Heart right ventricle (tissue), 16 donors: ENCODE results near the gene GGCT. TPM values are rescaled to one million over a fixed set of nuclear protein-coding genes. Genes with fewer than 3 reads are reported as not detected.

Experiments
- ATAC-seq, 8 donors: fragments of 200-7000 bp; cut with Tn5 transposase; one replicate each; pipeline ENCODE4 v1.9.1; 2020; ENCODE audit warnings: mild to moderate bottlenecking in 8 of 8, moderate library complexity in 8 of 8, moderate number of reproducible peaks in 1 of 8
- DNase-seq, 2 donors: peaks; one replicate each; pipeline ENCODE4 v3.0.0-alpha.2; 2020
- H3K27ac ChIP-seq, 10 donors: fragments of 200-600 bp; sonication (generic) in 2 of 10; one replicate each; pipeline versions ENCODE4 v1.5.0 to v1.8.0; 2020 to 2022; ENCODE audit warnings: mild to moderate bottlenecking in 3 of 10
- H3K27me3 ChIP-seq, 7 donors: fragments of 200-600 bp; one replicate each; pipeline ENCODE4 v1.8.0; 2021 to 2022; ENCODE audit warnings: mild to moderate bottlenecking in 2 of 7
- H3K36me3 ChIP-seq, 9 donors: fragments of 200-600 bp; sonication (generic) in 1 of 9; one replicate each; pipeline versions ENCODE4 v1.5.0 to v1.8.0; 2020 to 2022; ENCODE audit warnings: mild to moderate bottlenecking in 2 of 9
- H3K4me1 ChIP-seq, 9 donors: fragments of 200-600 bp; sonication (generic) in 1 of 9; one replicate each; pipeline versions ENCODE4 v1.5.0 to v1.8.0; 2020 to 2022; ENCODE audit warnings: mild to moderate bottlenecking in 4 of 9
- H3K4me3 ChIP-seq, 10 donors: fragments of 200-600 bp; sonication (generic) in 2 of 10; one replicate each; pipeline versions ENCODE4 v1.5.0 to v1.8.0; 2020 to 2022; ENCODE audit warnings: mild to moderate bottlenecking in 7 of 10, moderate library complexity in 2 of 10
- H3K9me3 ChIP-seq, 11 donors: fragments of 200-600 bp in 10 of 11; sonication (generic) in 2 of 11; one replicate each; pipeline versions ENCODE4 v1.5.0 to v1.8.0; 2013 to 2022; ENCODE audit warnings: mild to moderate bottlenecking in 2 of 11, control low read depth in 1 of 11, moderate library complexity in 1 of 11
- WGBS, 2 donors: extraction: QIAGEN DNeasy Blood & Tissue Kit; methylation state at CpG; one replicate each; pipeline ENCODE4 v1.1.7; 2013; ENCODE audit warnings: inconsistent platforms in 1 of 2; 5-methylcytosine and 5-hydroxymethylcytosine counted together
- intact Hi-C, 10 donors: fragments of 100-400 bp; cut with DNase I; formaldehyde crosslinking; loops; one replicate each; pipeline versions ENCODE4 v1.11.1 to v1.14.2; 2022
- polyA plus RNA-seq, 2 donors: library from polyadenylated mRNA; stranded (reverse); fragments of 200-250 nt; gene quantifications; one replicate each; pipeline ENCODE4 v1.2.3, GENCODE V29; 2013
- total RNA-seq, 10 donors: library from RNA; stranded (reverse); fragmentation: NEBNext Ultra II Directional in 3 of 10; extraction: Animal tissue kit (Norgen Biotek cat#: 25700) in 3 of 10; gene quantifications; one replicate each; pipeline versions ENCODE4 v1.2.1 to v1.2.4, GENCODE V29; 2021 to 2023
- TF ChIP-seq, protein P1 (sequence below), 9 donors: fragments of 200-600 bp; sonication (generic) in 2 of 9; IDR thresholded peaks; one replicate each; pipeline versions ENCODE4 v1.5.0 to v1.8.0; 2021 to 2022; ENCODE audit warnings: antibody characterized with exemption in 9 of 9, mild to moderate bottlenecking in 5 of 9, moderate library complexity in 1 of 9
- donor health status: Arrhythmogenic right ventricular cardiomyopathy.
- donor health status: ischemic (EF 13 %, LVEDD 7.1; RV severe dilation, severe dysfunction).
- donor health status: healthy with polysubstance abuse.
- donor health status: DM: no; HTN: yes; CAD: no.
- donor health status: DM: no; HTN: no; CAD: no.
- donor health status: ischemic (EF 25% LVEDD 6.9; RV normal size, moderate dysfunction).
- donor health status: ischemic (EF 25% LVEDD 5.7; RV mildly dilated, moderate dysfunction).
- donor health status: healthy.
- donor health status: DM: yes; HTN: yes; CAD: no.
- donor health status: Ischemic cardiomyopathy.
- donor health status: ischemic (EF 35%, LVEDD 5.7; RV mildly dilated, moderate dysfunction).
- donor health status: nonischemic (EF 11% LVEDD 7.7; RV severe dilation, severe dysfunction).
- donor health status: DM: yes; HTN: yes; CAD: no.
- donor health status: PGD.
- donor health status: ischemic (EF 29% LVEDD 5.4; RV normal size, mild dysfunction).
- donor health status: nonischemic (EF 23%, LVEDD 6.1; RV moderate dilation, normal function).

Gene GGCT
- total and polyA plus RNA-seq, 12 donors, result 13.8 to 54.2 (median 18.7) TPM

DNA sequence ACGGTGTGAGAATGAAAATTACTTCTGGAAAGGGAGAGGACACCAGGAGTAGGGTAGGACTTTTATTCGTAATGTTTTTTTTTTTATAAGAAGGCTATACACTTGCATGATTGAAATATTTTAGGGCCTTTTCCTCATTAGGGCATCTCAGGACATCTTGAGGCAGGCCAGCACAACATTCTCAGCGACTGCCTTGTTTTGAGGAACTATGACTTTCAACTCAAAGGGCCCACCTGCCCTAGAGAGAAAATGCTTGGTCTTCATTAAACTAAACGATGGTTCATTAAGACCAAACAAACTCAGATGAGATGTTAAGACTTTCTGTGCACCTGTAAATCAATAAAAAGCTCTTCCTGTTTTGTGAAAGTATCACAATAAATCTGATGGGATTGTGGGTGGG lies 37.4 kb downstream of the GGCT start:
- Histone ChIP-seq H3K9me3 (no peaks in the 10 kb centered on the region), H3K36me3 (peaks cover 0 to 11% (median 0%) of the 10 kb centered on the region in 9 donors), H3K4me1 (peaks cover 34 to 100% (median 82%) of the 10 kb centered on the region in 9 donors), H3K27ac (peak overlapping the region in 3 of 10 donors; percentile 87 to 99 (median 97)), H3K27me3 (no peaks in the 10 kb centered on the region), H3K4me3 (no peak overlapping the region)
- DNase-seq (no peak), ATAC-seq (no peak)
- 87 to 96% methylated on average over 4 of the region's 4 CpGs for WGBS, 2 donors
- TF ChIP-seq, protein P1, sequence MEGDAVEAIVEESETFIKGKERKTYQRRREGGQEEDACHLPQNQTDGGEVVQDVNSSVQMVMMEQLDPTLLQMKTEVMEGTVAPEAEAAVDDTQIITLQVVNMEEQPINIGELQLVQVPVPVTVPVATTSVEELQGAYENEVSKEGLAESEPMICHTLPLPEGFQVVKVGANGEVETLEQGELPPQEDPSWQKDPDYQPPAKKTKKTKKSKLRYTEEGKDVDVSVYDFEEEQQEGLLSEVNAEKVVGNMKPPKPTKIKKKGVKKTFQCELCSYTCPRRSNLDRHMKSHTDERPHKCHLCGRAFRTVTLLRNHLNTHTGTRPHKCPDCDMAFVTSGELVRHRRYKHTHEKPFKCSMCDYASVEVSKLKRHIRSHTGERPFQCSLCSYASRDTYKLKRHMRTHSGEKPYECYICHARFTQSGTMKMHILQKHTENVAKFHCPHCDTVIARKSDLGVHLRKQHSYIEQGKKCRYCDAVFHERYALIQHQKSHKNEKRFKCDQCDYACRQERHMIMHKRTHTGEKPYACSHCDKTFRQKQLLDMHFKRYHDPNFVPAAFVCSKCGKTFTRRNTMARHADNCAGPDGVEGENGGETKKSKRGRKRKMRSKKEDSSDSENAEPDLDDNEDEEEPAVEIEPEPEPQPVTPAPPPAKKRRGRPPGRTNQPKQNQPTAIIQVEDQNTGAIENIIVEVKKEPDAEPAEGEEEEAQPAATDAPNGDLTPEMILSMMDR (IDR thresholded peaks at IDR 0.05), result no peak
- intact Hi-C loops, result loop anchor here in 1 of 10 donors (5.0 kb wide), 1 partner anchor 40 kb away; no protein-coding TSS in a partner anchor

DNA sequence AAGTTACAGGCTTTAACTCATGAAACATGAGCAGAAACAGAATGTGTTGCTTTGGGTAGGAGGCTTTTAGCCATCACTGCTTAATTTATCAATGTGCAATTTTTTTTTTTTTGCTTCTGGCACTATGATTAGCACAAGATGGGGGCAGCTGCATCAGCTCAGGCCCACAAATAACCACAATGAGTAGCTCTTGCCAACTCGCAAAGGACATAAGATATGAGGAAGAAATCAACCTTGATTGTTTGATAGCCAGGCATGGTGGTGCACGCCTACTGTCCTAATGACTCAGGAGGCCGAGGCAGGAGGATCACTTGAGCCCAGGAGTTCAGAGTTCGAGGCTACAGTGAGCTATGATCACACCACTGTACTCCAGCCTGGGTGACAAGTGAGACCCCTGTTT lies 38.4 kb downstream of the GGCT start:
- ATAC-seq (no peak), DNase-seq (no peak)
- peaks cover 30 to 100% (median 72%) of the 10 kb centered on the region in 9 donors for H3K4me1 ChIP-seq
- H3K27me3 ChIP-seq, result no peaks in the 10 kb centered on the region
- TF ChIP-seq, protein P1 (IDR thresholded peaks at IDR 0.05), result no peak
- H3K36me3 ChIP-seq, result peaks cover 0 to 21% (median 0%) of the 10 kb centered on the region in 9 donors
- peak overlapping the region in 5 of 10 donors; percentile 1 to 51 (median 13) for H3K27ac ChIP-seq
- 61 to 75% methylated on average over 4 of the region's 4 CpGs for WGBS, 2 donors
- H3K4me3 ChIP-seq, result no peak overlapping the region
- intact Hi-C loops, result loop anchor here in 1 of 10 donors (5.0 kb wide), 1 partner anchor 41 kb away; no protein-coding TSS in a partner anchor
- H3K9me3 ChIP-seq, result no peaks in the 10 kb centered on the region

DNA sequence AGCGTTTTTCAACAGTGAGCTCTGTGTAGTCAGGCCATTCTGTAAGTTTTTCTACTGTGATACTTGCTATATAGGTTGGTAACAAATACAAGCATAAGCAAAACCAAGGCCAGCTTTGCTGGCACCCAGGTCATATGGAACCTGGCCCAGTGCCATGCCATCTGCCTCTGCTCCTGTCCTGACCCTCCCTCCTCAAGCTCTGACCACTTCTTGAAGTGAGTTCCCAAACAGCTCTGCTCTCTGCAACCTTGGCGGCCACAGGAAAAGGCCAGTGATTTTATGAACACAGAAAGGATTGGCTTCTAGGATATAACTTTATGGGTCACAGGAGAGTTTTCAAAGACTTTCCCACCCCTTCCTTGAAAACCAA lies 38.8 kb downstream of the GGCT start:
- H3K36me3 ChIP-seq, result peaks cover 0 to 26% (median 0%) of the 10 kb centered on the region in 9 donors
- H3K27me3 ChIP-seq, result no peaks in the 10 kb centered on the region
- no peak overlapping the region for H3K4me3 ChIP-seq
- intact Hi-C loops, result loop anchor here in 1 of 10 donors (5.0 kb wide), 1 partner anchor 42 kb away; no protein-coding TSS in a partner anchor
- ATAC-seq (no peak), DNase-seq (no peak)
- H3K4me1 ChIP-seq, result peaks cover 26 to 100% (median 67%) of the 10 kb centered on the region in 9 donors
- WGBS, 2 donors, result 73 to 82% methylated on average over 2 of the region's 2 CpGs
- H3K27ac ChIP-seq, result peak overlapping the region in 5 of 10 donors; percentile 1 to 51 (median 13)
- H3K9me3 ChIP-seq, result no peaks in the 10 kb centered on the region
- TF ChIP-seq, protein P1 (IDR thresholded peaks at IDR 0.05), result no peak

DNA sequence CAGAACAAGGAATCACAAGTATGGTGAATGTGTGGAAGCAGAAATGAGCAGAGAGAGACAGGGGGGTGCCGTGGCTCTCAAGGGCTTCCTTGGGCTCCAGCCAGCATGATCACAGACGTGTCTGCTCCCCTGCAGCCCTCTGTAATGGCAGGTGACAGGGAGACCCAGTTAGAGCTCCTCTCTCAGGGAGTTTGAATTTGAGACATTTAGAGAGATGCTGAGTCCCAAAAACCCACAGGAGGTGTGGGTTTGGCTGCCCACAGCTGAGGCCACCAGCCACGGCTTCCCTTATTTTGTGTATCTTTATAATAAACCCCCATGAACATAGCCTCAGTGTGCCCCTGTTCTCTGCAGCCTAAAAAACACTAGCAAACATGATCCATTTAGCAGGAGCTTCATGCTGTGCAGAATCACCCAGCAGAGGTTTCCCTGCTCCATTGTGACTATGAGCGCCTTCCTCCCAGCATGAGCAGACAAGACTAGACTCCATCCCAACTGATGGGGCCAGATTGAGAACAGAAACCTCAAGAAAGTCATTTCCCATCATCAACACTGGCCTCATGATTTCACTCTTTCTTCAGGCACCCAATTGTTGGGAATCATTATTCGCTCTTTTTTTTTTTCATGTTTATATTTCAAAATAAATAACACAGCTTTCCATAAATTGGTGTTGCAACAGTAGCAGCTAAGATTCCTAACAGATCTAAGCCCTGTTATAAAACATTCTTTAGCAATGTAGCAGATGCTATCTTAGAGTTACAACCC lies 39.4 kb downstream of the GGCT start:
- H3K4me1 ChIP-seq, result peaks cover 26 to 100% (median 64%) of the 10 kb centered on the region in 9 donors
- DNase-seq (no peak), ATAC-seq (no peak)
- H3K27ac ChIP-seq, result peak overlapping the region in 4 of 10 donors; percentile 10 to 74 (median 32)
- TF ChIP-seq, protein P1 (IDR thresholded peaks at IDR 0.05), result no peak
- H3K9me3 ChIP-seq, result no peaks in the 10 kb centered on the region
- WGBS, 2 donors, result 67 to 81% methylated on average over 5 of the region's 5 CpGs
- H3K36me3 ChIP-seq, result peaks cover 0 to 31% (median 0%) of the 10 kb centered on the region in 9 donors
- no peak overlapping the region for H3K4me3 ChIP-seq
- intact Hi-C loops, result loop anchor here in 1 of 10 donors (5.0 kb wide), 1 partner anchor 42 kb away; no protein-coding TSS in a partner anchor
- no peaks in the 10 kb centered on the region for H3K27me3 ChIP-seq
